WTC11 (cell line): ENCODE data around the gene NT5DC4. TPM values are rescaled to one million over a fixed set of nuclear protein-coding genes. Genes with fewer than 3 reads are reported as not detected.
"Not testable (repeated sequence)": the region's sequence is repeated elsewhere in the genome, so short reads cannot be mapped to it uniquely, and the experiment has no call there.

ENCODE experiments used
- ATAC-seq: fragments of 200-7000 bp; cut with Tn5 transposase; 2 replicates; pipeline ENCODE4 v1.10.0; 2021; ENCODE audit warnings: mild to moderate bottlenecking, moderate library complexity
- CTCF ChIA-PET: fragments of 300-600 bp; sonication (Branson Sonifier 250); formaldehyde crosslinking; loops from one replicate; lab custom pipeline; 2021; ENCODE audit warnings: antibody characterized with exemption; lab: Charles Lee
- POLR2A ChIA-PET: fragments of 350-600 bp; sonication (Branson Sonifier 250); formaldehyde crosslinking; loops from one replicate; lab custom pipeline; 2021; ENCODE audit warnings: antibody characterized with exemption; lab: Charles Lee
- DNase-seq: peaks from one replicate; pipeline ENCODE4 v3.0.0; 2021; ENCODE audit warnings: low spot score
- H3K27ac Mint-ChIP-seq: 2 replicates; pipeline ENCODE4 v1.8.0; 2021; ENCODE audit warnings: mixed read lengths
- H3K27me3 Mint-ChIP-seq: 2 replicates; pipeline ENCODE4 v1.8.0; 2021; ENCODE audit warnings: low read depth, mild to moderate bottlenecking, moderate library complexity, mixed read lengths
- H3K36me3 Mint-ChIP-seq: 2 replicates; pipeline ENCODE4 v1.8.0; 2021; ENCODE audit warnings: mixed read lengths
- H3K4me1 Mint-ChIP-seq: 2 replicates; pipeline ENCODE4 v1.8.0; 2022; ENCODE audit warnings: mixed read lengths
- H3K4me3 Mint-ChIP-seq: 2 replicates; pipeline ENCODE4 v1.8.0; 2021; ENCODE audit warnings: mild to moderate bottlenecking, moderate library complexity, mixed read lengths
- H3K9me3 Mint-ChIP-seq: 2 replicates; pipeline ENCODE4 v1.8.0; 2021; ENCODE audit warnings: mixed read lengths
- CTCF ChIP-seq: fragments of 200-600 bp; IDR thresholded peaks from 2 replicates; pipeline ENCODE4 v1.8.0; 2022; ENCODE audit warnings: antibody characterized with exemption
- E2F5 ChIP-seq: sonication (generic); formaldehyde crosslinking; IDR thresholded peaks from 2 replicates; pipeline ENCODE4 v1.8.1; 2022; ENCODE audit warnings: mild to moderate bottlenecking, moderate library complexity, missing genetic modification reagents
- ESRRA ChIP-seq: sonication (generic); formaldehyde crosslinking; IDR thresholded peaks from 2 replicates; pipeline ENCODE4 v1.8.1; 2022; ENCODE audit warnings: mild to moderate bottlenecking, missing genetic modification reagents, borderline replicate concordance
- FOXP1 ChIP-seq: sonication (generic); formaldehyde crosslinking; IDR thresholded peaks from 2 replicates; pipeline ENCODE4 v1.8.0; 2022; ENCODE audit warnings: missing genetic modification reagents, mild to moderate bottlenecking, moderate library complexity, borderline replicate concordance
- JAZF1 ChIP-seq: fragments of 250-450 bp; sonication (Bioruptor Pico); IDR thresholded peaks from 2 replicates; pipeline ENCODE4 v1.9.0; 2021; ENCODE audit warnings: moderate library complexity, mild to moderate bottlenecking, inconsistent platforms
- KAT7 ChIP-seq: sonication (generic); formaldehyde crosslinking; IDR thresholded peaks from 2 replicates; pipeline ENCODE4 v1.8.1; 2023; ENCODE audit warnings: missing genetic modification reagents, mild to moderate bottlenecking, borderline replicate concordance
- MXD4 ChIP-seq: fragments of 250-450 bp; sonication (Bioruptor Pico); IDR thresholded peaks from 2 replicates; pipeline ENCODE4 v1.8.0; 2021; ENCODE audit warnings: mild to moderate bottlenecking, moderate library complexity, borderline replicate concordance
- RELA ChIP-seq: sonication (generic); formaldehyde crosslinking; IDR thresholded peaks from 2 replicates; pipeline ENCODE4 v1.8.1; 2022; ENCODE audit warnings: missing genetic modification reagents, mild to moderate bottlenecking, borderline replicate concordance
- SOX15 ChIP-seq: fragments of 250-450 bp; sonication (Bioruptor Pico); IDR thresholded peaks from 2 replicates; pipeline ENCODE4 v1.9.0; 2021; ENCODE audit warnings: mild to moderate bottlenecking
- SP1 ChIP-seq: sonication (generic); formaldehyde crosslinking; conservative IDR thresholded peaks from 2 replicates; pipeline ENCODE4 v1.8.1; 2022; ENCODE audit warnings: missing genetic modification reagents
- STAT6 ChIP-seq: sonication (generic); formaldehyde crosslinking; conservative IDR thresholded peaks from 2 replicates; pipeline ENCODE4 v1.8.1; 2023; ENCODE audit warnings: mild to moderate bottlenecking, low read depth, missing genetic modification reagents, moderate library complexity
- TEAD4 ChIP-seq: sonication (generic); formaldehyde crosslinking; IDR thresholded peaks from 2 replicates; pipeline ENCODE4 v1.8.0; 2022; ENCODE audit warnings: mild to moderate bottlenecking, missing genetic modification reagents
- USF2 ChIP-seq: sonication (generic); formaldehyde crosslinking; IDR thresholded peaks from 2 replicates; pipeline ENCODE4 v1.8.1; 2023; ENCODE audit warnings: mild to moderate bottlenecking, missing genetic modification reagents, moderate library complexity
- ZBTB21 ChIP-seq: sonication (generic); formaldehyde crosslinking; IDR thresholded peaks from 2 replicates; pipeline ENCODE4 v1.8.1; 2023; ENCODE audit warnings: mild to moderate bottlenecking, missing genetic modification reagents, borderline replicate concordance
- ZNF219 ChIP-seq: sonication (generic); formaldehyde crosslinking; IDR thresholded peaks from 2 replicates; pipeline ENCODE4 v1.8.0; 2023; ENCODE audit warnings: missing genetic modification reagents, mild to moderate bottlenecking, borderline replicate concordance
- ZNF416 ChIP-seq: fragments of 250-450 bp; sonication (Bioruptor Pico); IDR thresholded peaks from 2 replicates; pipeline ENCODE4 v1.9.0; 2021; ENCODE audit warnings: mild to moderate bottlenecking, inconsistent platforms
- ZNF425 ChIP-seq: fragments of 250-450 bp; sonication (Bioruptor Pico); conservative IDR thresholded peaks from 2 replicates; pipeline ENCODE4 v1.9.0; 2021; ENCODE audit warnings: mild to moderate bottlenecking
- ZNF512 ChIP-seq: sonication (generic); formaldehyde crosslinking; IDR thresholded peaks from 2 replicates; pipeline ENCODE4 v1.8.1; 2022; ENCODE audit warnings: missing genetic modification reagents, borderline replicate concordance
- total RNA-seq: library from RNA; stranded (reverse); gene quantifications from 3 replicates; pipeline ENCODE4 v1.2.3, GENCODE V29; 2021

The NT5DC4 gene
- total RNA-seq, 1 experiment from 2014 or later, result not detected

- TF ChIP-seq SP1 (CRISPR knock-in tag), result no peak
- TF ChIP-seq ZBTB21 (CRISPR knock-in tag), result no peak
- TF ChIP-seq KAT7 (CRISPR knock-in tag), result no peak
- TF ChIP-seq MXD4 (CRISPR knock-in tag), result no peak
- TF ChIP-seq SOX15 (CRISPR knock-in tag), result no peak
- no peak for TF ChIP-seq FOXP1 (CRISPR knock-in tag)
- TF ChIP-seq RELA (CRISPR knock-in tag), result no peak
Observed at GRCh38 chr2:112705575-112705974, 15.2 kb upstream of the NT5DC4 start (continued).

- Mint-ChIP-seq H3K27ac (no peak overlapping the region), H3K4me3 (no peak overlapping the region), H3K27me3 (no peaks in the 10 kb centered on the region; the same call in 1 of the 2 replicates), H3K36me3 (no peaks in the 10 kb centered on the region), H3K4me1 (no peaks in the 10 kb centered on the region), H3K9me3 (no peaks in the 10 kb centered on the region)
- no peak for ATAC-seq
- ChIA-PET CTCF (interaction anchor here (1.6 to 2.2 kb wide), 2 partner anchors 21 to 61 kb away, joined by 4 to 6 read pairs; partner anchors contain the start of gene SLC20A1), POLR2A (no interaction called here)
- TF ChIP-seq CTCF (no peak), E2F5 (CRISPR knock-in tag) (no peak), ZNF512 (CRISPR knock-in tag) (no peak), TEAD4 (no peak), ZNF219 (CRISPR knock-in tag) (no peak)
- no peak for DNase-seq
Observed at GRCh38 chr2:112706170-112706664, 14.6 kb upstream of the NT5DC4 start.

GRCh38 chr2:112706947-112707346, 13.9 kb upstream of the NT5DC4 start:
- H3K4me1 Mint-ChIP-seq, H3K9me3 Mint-ChIP-seq, H3K27ac Mint-ChIP-seq, ATAC-seq, H3K4me3 Mint-ChIP-seq, DNase-seq, POLR2A ChIA-PET, H3K36me3 Mint-ChIP-seq, H3K27me3 Mint-ChIP-seq: not testable (repeated sequence)
- CTCF ChIA-PET, result interaction anchor here (1.1 to 2.2 kb wide), 4 partner anchors 21 to 235 kb away, joined by 4 to 6 read pairs (median 5); partner anchors contain the start of gene SLC20A1

- Mint-ChIP-seq H3K4me3 (no peak overlapping the region), H3K27ac (no peak overlapping the region)
- POLR2A ChIA-PET, result interaction anchor here (0.5 kb wide), 1 partner anchor 102 kb away, joined by 3 read pairs; no protein-coding TSS in a partner anchor
- TF ChIP-seq USF2 (CRISPR knock-in tag) (no peak), JAZF1 (CRISPR knock-in tag) (no peak), MXD4 (CRISPR knock-in tag) (no peak), ZNF416 (no peak), ZNF425 (CRISPR knock-in tag) (no peak), STAT6 (CRISPR knock-in tag) (no peak), ESRRA (no peak)
Observed at GRCh38 chr2:112708968-112709367, 11.9 kb upstream of the NT5DC4 start.

More at GRCh38 chr2:112708968-112709367, 11.9 kb upstream of the NT5DC4 start:
- no peak for ATAC-seq
- CTCF ChIA-PET, result interaction anchor here (1.2 to 1.5 kb wide), 2 partner anchors 18 to 176 kb away, joined by 3 to 4 read pairs; no protein-coding TSS in a partner anchor
- no peaks in the 10 kb centered on the region; the same call in 1 of the 2 replicates for H3K27me3 Mint-ChIP-seq
- H3K9me3 Mint-ChIP-seq, result no peaks in the 10 kb centered on the region
- H3K4me1 Mint-ChIP-seq, result peaks cover 4% of the 10 kb centered on the region; the same call in 1 of the 2 replicates
- no peaks in the 10 kb centered on the region for H3K36me3 Mint-ChIP-seq
- DNase-seq, result no peak
